ENCODE results near the gene ISX.

Gene ISX

GRCh38 chr22:35114131-35114980 is 48.4 kb downstream of the ISX start:
- FAIRE-seq (no peak), DNase-seq (ENCODE audit: insufficient read length) (no peak)
- TF ChIP-seq TAF1 (IDR thresholded peaks at IDR 0.05; ENCODE audit: borderline replicate concordance, low read depth, low read length): no peak
- TF ChIP-seq POLR2A (IDR thresholded peaks at IDR 0.05; ENCODE audit: low read depth, low read length): no peak
- no peak for TF ChIP-seq POLR2AphosphoS5 (IDR thresholded peaks at IDR 0.05; ENCODE audit: low read depth, low read length)

- FAIRE-seq (no peak), DNase-seq (ENCODE audit: insufficient read length) (no peak)
- TF ChIP-seq POLR2A (IDR thresholded peaks at IDR 0.05; ENCODE audit: low read depth, low read length) (no peak), POLR2AphosphoS5 (IDR thresholded peaks at IDR 0.05; ENCODE audit: low read depth, low read length) (no peak), TAF1 (IDR thresholded peaks at IDR 0.05; ENCODE audit: borderline replicate concordance, low read depth, low read length) (no peak)
Measured at GRCh38 chr22:35115515-35115914, 49.6 kb downstream of the ISX start.

- TF ChIP-seq POLR2A (IDR thresholded peaks at IDR 0.05; ENCODE audit: low read depth, low read length): no peak
- no peak for TF ChIP-seq POLR2AphosphoS5 (IDR thresholded peaks at IDR 0.05; ENCODE audit: low read depth, low read length)
- no peak for TF ChIP-seq TAF1 (IDR thresholded peaks at IDR 0.05; ENCODE audit: borderline replicate concordance, low read depth, low read length)
- no peak for DNase-seq (ENCODE audit: insufficient read length)
- no peak for FAIRE-seq
Measured at GRCh38 chr22:35116269-35116668, 50.3 kb downstream of the ISX start.

- TF ChIP-seq TAF1 (IDR thresholded peaks at IDR 0.05; ENCODE audit: borderline replicate concordance, low read depth, low read length) (no peak), POLR2AphosphoS5 (IDR thresholded peaks at IDR 0.05; ENCODE audit: low read depth, low read length) (no peak), POLR2A (IDR thresholded peaks at IDR 0.05; ENCODE audit: low read depth, low read length) (no peak)
- DNase-seq (ENCODE audit: insufficient read length): no peak
- FAIRE-seq: no peak
Measured at GRCh38 chr22:35116817-35117216, 50.9 kb downstream of the ISX start.

GRCh38 chr22:35119494-35119893 is 53.5 kb downstream of the ISX start:
- FAIRE-seq: peak; percentile 76
- no peak for DNase-seq (ENCODE audit: insufficient read length)
- TF ChIP-seq TAF1 (IDR thresholded peaks at IDR 0.05; ENCODE audit: borderline replicate concordance, low read depth, low read length): no peak
- TF ChIP-seq POLR2AphosphoS5 (IDR thresholded peaks at IDR 0.05; ENCODE audit: low read depth, low read length): no peak
- no peak for TF ChIP-seq POLR2A (IDR thresholded peaks at IDR 0.05; ENCODE audit: low read depth, low read length)

- TF ChIP-seq POLR2A (IDR thresholded peaks at IDR 0.05; ENCODE audit: low read depth, low read length) (no peak), POLR2AphosphoS5 (IDR thresholded peaks at IDR 0.05; ENCODE audit: low read depth, low read length) (no peak), TAF1 (IDR thresholded peaks at IDR 0.05; ENCODE audit: borderline replicate concordance, low read depth, low read length) (no peak)
- DNase-seq (ENCODE audit: insufficient read length) (no peak), FAIRE-seq (peak; percentile 91)
Measured at GRCh38 chr22:35124691-35125219, 58.8 kb downstream of the ISX start.

GRCh38 chr22:35126993-35127392 is 61.0 kb downstream of the ISX start:
- peak; percentile 91 for FAIRE-seq

GRCh38 chr22:35128637-35129036 is 62.7 kb downstream of the ISX start:
- FAIRE-seq: peak; percentile 72
- TF ChIP-seq POLR2AphosphoS5 (IDR thresholded peaks at IDR 0.05; ENCODE audit: low read depth, low read length): peak; percentile 60; the same call in 1 of the 2 replicates
- TF ChIP-seq TAF1 (IDR thresholded peaks at IDR 0.05; ENCODE audit: borderline replicate concordance, low read depth, low read length): peak; percentile 17; the same call in 1 of the 2 replicates
- peak; percentile 73 for TF ChIP-seq POLR2A (IDR thresholded peaks at IDR 0.05; ENCODE audit: low read depth, low read length)
- peak; percentile 41 for DNase-seq (ENCODE audit: insufficient read length)

More at GRCh38 chr22:35126993-35127392, 61.0 kb downstream of the ISX start:
- TF ChIP-seq POLR2AphosphoS5 (IDR thresholded peaks at IDR 0.05; ENCODE audit: low read depth, low read length) (peak; percentile 31; the same call in 1 of the 2 replicates), TAF1 (IDR thresholded peaks at IDR 0.05; ENCODE audit: borderline replicate concordance, low read depth, low read length) (no peak)
- no peak for DNase-seq (ENCODE audit: insufficient read length)

- peak; percentile 84 for FAIRE-seq
- no peak for TF ChIP-seq TAF1 (IDR thresholded peaks at IDR 0.05; ENCODE audit: borderline replicate concordance, low read depth, low read length)
- no peak for DNase-seq (ENCODE audit: insufficient read length)
Measured at GRCh38 chr22:35131525-35132000, 65.6 kb downstream of the ISX start.

GRCh38 chr22:35132568-35132967 is 66.6 kb downstream of the ISX start:
- no peak for FAIRE-seq
- TF ChIP-seq POLR2AphosphoS5 (IDR thresholded peaks at IDR 0.05; ENCODE audit: low read depth, low read length) (no peak), TAF1 (IDR thresholded peaks at IDR 0.05; ENCODE audit: borderline replicate concordance, low read depth, low read length) (no peak), POLR2A (IDR thresholded peaks at IDR 0.05; ENCODE audit: low read depth, low read length) (no peak)

GRCh38 chr22:35133702-35134380 is 67.9 kb downstream of the ISX start:
- DNase-seq (ENCODE audit: insufficient read length): no peak
- no peak for FAIRE-seq
- TF ChIP-seq TAF1 (IDR thresholded peaks at IDR 0.05; ENCODE audit: borderline replicate concordance, low read depth, low read length) (no peak), POLR2A (IDR thresholded peaks at IDR 0.05; ENCODE audit: low read depth, low read length) (no peak), POLR2AphosphoS5 (IDR thresholded peaks at IDR 0.05; ENCODE audit: low read depth, low read length) (no peak)

More at GRCh38 chr22:35132568-35132967, 66.6 kb downstream of the ISX start:
- no peak for DNase-seq (ENCODE audit: insufficient read length)

All from GM12892 (cell line).